GM12864 (cell line): ENCODE data around the gene CDH4.

Experiments used
- DNase-seq: peaks from one replicate; pipeline ENCODE4 v3.0.0-alpha.2; 2011; ENCODE audit warnings: low read depth
- H3K4me3 ChIP-seq: 2 replicates; pipeline ENCODE4 v1.5.1; 2011; ENCODE audit warnings: mild to moderate bottlenecking, low read depth, low read length, control low read depth
- CTCF ChIP-seq: IDR thresholded peaks from 2 replicates; pipeline ENCODE4 v1.5.1; 2011; ENCODE audit warnings: low read depth, mild to moderate bottlenecking, moderate library complexity, low read length, control low read depth, inconsistent platforms; ENCODE audit errors: missing control alignments

CDH4 gene

DNA sequence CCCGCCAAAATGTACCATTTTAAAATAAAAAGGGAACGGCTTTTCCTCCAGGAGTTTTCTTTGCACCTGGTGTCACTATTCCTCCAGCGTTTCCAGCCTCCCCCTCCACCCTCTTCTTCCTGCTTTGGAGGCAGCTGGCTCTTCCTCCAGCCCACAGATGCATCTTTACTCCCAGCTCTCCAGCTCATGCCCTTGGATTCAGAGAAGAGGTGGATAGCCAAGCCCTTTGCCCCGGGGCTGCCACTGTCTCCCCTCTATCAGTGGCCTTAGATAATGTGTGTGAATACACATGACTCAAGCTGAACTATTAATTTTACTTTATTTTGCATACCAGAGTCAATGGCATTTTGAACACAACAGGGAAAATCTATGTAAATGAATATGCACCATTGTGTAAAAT is 15.3 kb upstream of the CDH4 start:
- TF ChIP-seq CTCF: no peak
- no peak for DNase-seq
- no peak overlapping the region for H3K4me3 ChIP-seq

- no peak for DNase-seq
- H3K4me3 ChIP-seq: no peak overlapping the region
- no peak for TF ChIP-seq CTCF
Measured at GRCh38 chr20:61238813-61239212, 13.2 kb upstream of the CDH4 start.

GRCh38 chr20:61240814-61241213 is 11.2 kb upstream of the CDH4 start:
- no peak for DNase-seq
- TF ChIP-seq CTCF: no peak
- H3K4me3 ChIP-seq: no peak overlapping the region

- no peak for DNase-seq
- no peak overlapping the region for H3K4me3 ChIP-seq
- TF ChIP-seq CTCF: no peak
Measured at GRCh38 chr20:61244213-61244612, 7.8 kb upstream of the CDH4 start.

- no peak for TF ChIP-seq CTCF
- no peak overlapping the region for H3K4me3 ChIP-seq
- DNase-seq: no peak
Measured at GRCh38 chr20:61246269-61246668, 5.8 kb upstream of the CDH4 start.

DNA sequence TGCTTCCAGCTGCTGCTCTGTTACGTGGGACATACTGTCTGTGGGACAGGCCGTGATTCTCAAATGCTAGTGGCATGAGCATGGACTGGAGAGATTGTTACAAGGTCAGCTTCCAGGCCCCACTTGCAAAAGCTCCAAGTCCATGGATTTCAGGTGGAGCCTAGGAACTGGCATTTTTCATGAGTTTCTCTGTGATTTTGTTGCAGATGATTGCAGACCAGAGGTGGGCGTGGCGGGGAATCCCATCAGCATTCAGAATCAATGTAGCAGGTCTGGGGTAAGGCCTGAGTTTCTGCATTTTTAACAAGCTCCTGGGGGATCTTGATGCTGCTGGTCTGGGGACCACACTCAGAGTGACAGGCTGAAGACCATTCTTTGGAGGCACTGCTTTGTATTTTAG is 2.4 kb upstream of the CDH4 start:
- no peak for DNase-seq
- no peak overlapping the region for H3K4me3 ChIP-seq
- no peak for TF ChIP-seq CTCF

DNA sequence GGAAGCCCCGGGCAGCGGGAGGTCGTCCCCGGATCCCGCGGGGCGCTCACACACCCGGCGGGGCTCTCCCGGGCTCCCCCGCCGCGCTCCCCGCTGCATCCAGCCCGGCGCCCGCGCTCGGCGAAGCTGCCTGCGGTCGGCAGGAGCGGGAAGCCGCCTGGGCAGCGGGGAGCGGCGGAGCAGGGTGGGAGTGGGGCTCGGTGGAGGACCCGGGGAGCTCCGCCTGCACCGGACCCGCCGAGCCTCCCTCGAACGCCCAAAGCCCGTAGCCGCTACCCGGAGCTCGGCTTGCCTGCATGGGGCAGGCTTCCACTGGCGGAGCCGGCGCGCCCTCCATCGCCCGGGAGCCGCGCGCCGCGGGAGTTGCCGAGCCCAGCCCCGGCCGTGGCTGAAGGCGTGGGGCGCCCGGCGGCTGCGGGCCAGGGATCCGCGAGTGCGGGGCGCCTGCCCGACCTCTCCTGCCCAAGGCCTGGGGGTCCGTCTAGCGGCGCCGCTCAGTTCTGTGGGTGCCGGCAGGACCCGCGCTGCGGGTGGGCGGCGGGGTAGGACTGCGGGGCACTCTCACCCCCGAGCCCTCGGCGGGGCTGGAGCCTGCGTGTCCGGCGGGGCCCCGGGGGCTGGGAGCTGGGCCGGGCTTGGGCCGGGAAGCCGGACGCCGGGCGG is 671 bp downstream of the CDH4 start:
- no peak for DNase-seq
- H3K4me3 ChIP-seq: no peak overlapping the region
- TF ChIP-seq CTCF: no peak
